Measurements from ENCODE around the gene SH3YL1.

Gene SH3YL1

GRCh38 chr2:263774-264492 is at the start of gene SH3YL1:
SH3YL1 (minus strand) TSS chr2:264032; CDS start chr2:263984, 48 bp downstream.
- peaks cover 17% of the 10 kb centered on the region for H3F3A ChIP-seq (ENCODE audit: insufficient read depth)
- TF ChIP-seq CTCF (IDR thresholded peaks at IDR 0.05; ENCODE audit: insufficient read depth, low read length, poor library complexity, severe bottlenecking) (no peak), EZH2phosphoT487 (conservative IDR thresholded peaks at IDR 0.05; ENCODE audit: low read length) (no peak)
- H3K79me2 ChIP-seq (ENCODE audit: insufficient read depth, low read length), result peaks cover 40% of the 10 kb centered on the region
- H3K9me3 ChIP-seq (ENCODE audit: insufficient read depth, low read length), result no peaks in the 10 kb centered on the region
- peak within 1 kb of the TSS; percentile 99 for H3K4me2 ChIP-seq (ENCODE audit: low read depth, low read length, poor library complexity, severe bottlenecking)
- no peaks in the 10 kb centered on the region for H3K9me2 ChIP-seq (replicated peaks; ENCODE audit: insufficient read depth, low read length)
- peak within 1 kb of the TSS; percentile 59 for H3K27ac ChIP-seq (ENCODE audit: low read depth, low read length)
- peak within 1 kb of the TSS; percentile 100 for H3K4me3 ChIP-seq (ENCODE audit: insufficient read depth, low read length, poor library complexity, severe bottlenecking)
- H2AFZ ChIP-seq (ENCODE audit: low read depth, low read length, severe bottlenecking), result peak within 1 kb of the TSS; percentile 76
- H3K27me3 ChIP-seq (ENCODE audit: low read length), result no peaks in the 10 kb centered on the region
- H3K9ac ChIP-seq (ENCODE audit: low read length), result peak within 1 kb of the TSS; percentile 96
- H3K36me3 ChIP-seq (ENCODE audit: low read length), result peaks cover 2% of the 10 kb centered on the region; the same call in 1 of the 2 replicates
- H4K20me1 ChIP-seq (ENCODE audit: low read depth, low read length), result peaks cover 21% of the 10 kb centered on the region; the same call in 1 of the 2 replicates

GRCh38 chr2:310994-311393 is 47.2 kb upstream of the SH3YL1 start:
- Histone ChIP-seq H3K9me3 (ENCODE audit: insufficient read depth, low read length) (no peaks in the 10 kb centered on the region), H3K79me2 (ENCODE audit: insufficient read depth, low read length) (no peaks in the 10 kb centered on the region), H2AFZ (ENCODE audit: low read depth, low read length, severe bottlenecking) (no peak overlapping the region), H3K9me2 (replicated peaks; ENCODE audit: insufficient read depth, low read length) (no peaks in the 10 kb centered on the region), H3K9ac (ENCODE audit: low read length) (no peak overlapping the region), H3K4me2 (ENCODE audit: low read depth, low read length, poor library complexity, severe bottlenecking) (no peak overlapping the region), H4K20me1 (ENCODE audit: low read depth, low read length) (no peaks in the 10 kb centered on the region), H3K36me3 (ENCODE audit: low read length) (no peaks in the 10 kb centered on the region), H3K27ac (ENCODE audit: low read depth, low read length) (no peak overlapping the region), H3K27me3 (ENCODE audit: low read length) (no peaks in the 10 kb centered on the region), H3F3A (ENCODE audit: insufficient read depth) (no peaks in the 10 kb centered on the region), H3K4me3 (ENCODE audit: insufficient read depth, low read length, poor library complexity, severe bottlenecking) (no peak overlapping the region)
- TF ChIP-seq EZH2phosphoT487 (conservative IDR thresholded peaks at IDR 0.05; ENCODE audit: low read length) (no peak), CTCF (IDR thresholded peaks at IDR 0.05; ENCODE audit: insufficient read depth, low read length, poor library complexity, severe bottlenecking) (no peak)

GRCh38 chr2:309954-310510 is 46.2 kb upstream of the SH3YL1 start:
- TF ChIP-seq EZH2phosphoT487 (conservative IDR thresholded peaks at IDR 0.05; ENCODE audit: low read length), result no peak
- TF ChIP-seq CTCF (IDR thresholded peaks at IDR 0.05; ENCODE audit: insufficient read depth, low read length, poor library complexity, severe bottlenecking), result no peak
- H3F3A ChIP-seq (ENCODE audit: insufficient read depth), result no peaks in the 10 kb centered on the region
- no peak overlapping the region for H2AFZ ChIP-seq (ENCODE audit: low read depth, low read length, severe bottlenecking)
- no peak overlapping the region for H3K9ac ChIP-seq (ENCODE audit: low read length)
- no peak overlapping the region for H3K27ac ChIP-seq (ENCODE audit: low read depth, low read length)
- no peaks in the 10 kb centered on the region for H3K36me3 ChIP-seq (ENCODE audit: low read length)
- H3K9me3 ChIP-seq (ENCODE audit: insufficient read depth, low read length), result no peaks in the 10 kb centered on the region
- H3K79me2 ChIP-seq (ENCODE audit: insufficient read depth, low read length), result no peaks in the 10 kb centered on the region
- H4K20me1 ChIP-seq (ENCODE audit: low read depth, low read length), result no peaks in the 10 kb centered on the region
- H3K27me3 ChIP-seq (ENCODE audit: low read length), result no peaks in the 10 kb centered on the region
- H3K9me2 ChIP-seq (replicated peaks; ENCODE audit: insufficient read depth, low read length), result no peaks in the 10 kb centered on the region
- no peak overlapping the region for H3K4me2 ChIP-seq (ENCODE audit: low read depth, low read length, poor library complexity, severe bottlenecking)
- no peak overlapping the region for H3K4me3 ChIP-seq (ENCODE audit: insufficient read depth, low read length, poor library complexity, severe bottlenecking)

Data from SU-DHL-6 (cell line).